ENCODE results near the gene BICD2.
A peak's percentile ranks its signal among the peaks of the same experiment; 100 is the strongest.
"Not testable (repeated sequence)": the region's sequence is repeated elsewhere in the genome, so short reads cannot be mapped to it uniquely, and the experiment has no call there.

Gene BICD2

DNA sequence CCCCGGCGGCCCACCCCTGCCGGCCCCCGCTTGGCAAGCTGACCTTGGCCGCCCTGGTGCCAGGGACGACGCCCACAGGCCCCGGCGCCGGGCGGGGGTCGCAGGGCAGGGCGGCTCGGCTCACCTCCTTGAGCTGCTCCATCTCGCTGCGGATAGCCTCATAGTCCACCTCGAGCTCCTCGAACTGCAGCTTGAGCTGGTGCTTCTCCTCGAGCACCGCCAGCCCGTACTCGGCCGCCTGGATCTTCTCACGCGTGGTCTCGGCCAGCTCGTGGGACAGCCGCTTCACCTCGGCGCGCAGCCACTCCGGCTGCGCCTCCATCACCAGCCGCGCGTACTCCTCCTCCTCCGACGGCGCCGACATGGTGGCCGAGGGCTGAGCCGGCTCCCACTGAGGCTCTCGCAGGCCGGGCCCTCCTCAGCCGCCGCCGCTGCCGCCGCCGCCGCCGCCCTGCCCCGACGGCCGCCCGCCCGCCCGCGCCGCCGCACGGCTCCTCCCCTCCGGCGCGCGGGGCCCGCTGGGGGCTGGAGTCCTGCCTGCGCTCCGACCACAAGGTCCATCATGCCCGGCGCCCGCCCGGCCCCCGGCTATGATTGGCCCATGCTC, at the start of gene BICD2:
BICD2 (minus strand) TSS at position 453 of the 607 bp plus-strand sequence; CDS start at position 364, 89 bp downstream.
- H3K27ac ChIP-seq: peak within 1 kb of the TSS; percentile 96
- no peak for DNase-seq (ENCODE audit: low read depth, low spot score)

DNA sequence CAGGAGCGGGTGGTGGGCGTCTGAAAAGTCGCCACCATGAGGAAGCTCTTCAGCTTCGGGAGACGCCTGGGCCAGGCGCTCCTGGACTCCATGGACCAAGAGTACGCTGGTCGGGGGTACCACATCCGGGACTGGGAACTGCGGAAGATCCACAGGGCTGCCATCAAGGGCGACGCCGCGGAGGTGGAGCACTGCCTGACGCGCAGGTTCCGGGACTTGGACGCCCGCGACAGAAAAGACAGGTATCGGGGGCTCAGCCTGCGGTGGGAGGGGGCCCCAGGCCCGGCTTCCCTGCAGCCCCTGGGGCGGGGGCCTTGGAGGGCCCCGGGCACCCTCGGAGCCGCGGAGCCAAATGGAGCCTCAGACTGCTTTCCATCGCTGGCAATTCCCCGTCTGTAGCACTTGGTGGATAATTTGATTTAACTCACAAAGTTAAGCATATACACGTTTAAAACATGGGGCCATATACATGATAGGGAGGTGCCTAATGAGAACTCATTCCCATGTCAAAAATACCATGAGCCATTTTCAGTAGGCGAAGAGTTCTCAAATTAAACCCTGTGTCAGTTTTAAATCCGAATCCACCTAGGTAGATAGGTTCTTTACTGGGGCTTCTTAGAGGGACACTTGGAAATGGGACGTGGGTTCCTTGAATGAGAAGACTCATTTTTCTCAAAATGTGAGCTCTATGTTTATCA, 45.1 kb upstream of the BICD2 start:
- not testable (repeated sequence) for DNase-seq (ENCODE audit: low read depth, low spot score); H3K27ac ChIP-seq

DNA sequence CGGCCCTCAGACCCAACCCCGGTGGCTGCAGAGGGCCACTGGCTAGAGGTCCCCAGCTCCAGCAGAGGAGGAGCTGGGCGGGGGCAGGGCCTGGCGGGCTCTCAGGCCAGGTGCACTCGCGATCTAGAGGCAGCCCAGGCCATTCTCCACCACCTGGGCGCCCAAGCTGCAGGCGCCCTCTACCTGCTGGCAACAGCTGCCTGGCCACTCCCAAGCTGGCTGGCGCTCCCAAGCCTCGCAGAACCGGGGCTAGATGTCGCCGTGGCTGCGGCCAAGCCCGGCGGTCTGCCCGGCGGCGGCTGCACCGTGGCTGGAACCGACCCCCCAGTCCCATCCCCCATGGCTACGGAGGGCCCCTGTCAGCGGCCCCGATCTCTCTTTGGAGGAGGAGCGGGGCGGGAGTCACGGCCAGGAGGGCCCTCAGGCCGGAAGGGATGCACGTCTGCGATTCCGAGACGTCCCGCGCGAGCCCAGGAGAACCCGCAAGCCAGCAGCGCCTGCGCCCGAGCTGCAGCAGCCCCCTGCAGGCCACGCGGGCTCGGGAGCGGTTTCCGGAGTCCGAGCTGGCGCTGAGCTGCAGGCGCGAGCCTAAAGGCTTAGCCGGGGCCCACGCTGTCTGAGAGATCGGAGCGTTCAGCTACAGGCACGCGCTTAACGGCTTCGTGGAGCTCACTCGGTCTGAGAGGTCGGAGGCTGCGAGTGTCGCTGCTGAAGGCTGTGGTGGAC, 44.3 kb upstream of the BICD2 start:
- DNase-seq (ENCODE audit: low read depth, low spot score): no peak
- no peak overlapping the region for H3K27ac ChIP-seq

DNA sequence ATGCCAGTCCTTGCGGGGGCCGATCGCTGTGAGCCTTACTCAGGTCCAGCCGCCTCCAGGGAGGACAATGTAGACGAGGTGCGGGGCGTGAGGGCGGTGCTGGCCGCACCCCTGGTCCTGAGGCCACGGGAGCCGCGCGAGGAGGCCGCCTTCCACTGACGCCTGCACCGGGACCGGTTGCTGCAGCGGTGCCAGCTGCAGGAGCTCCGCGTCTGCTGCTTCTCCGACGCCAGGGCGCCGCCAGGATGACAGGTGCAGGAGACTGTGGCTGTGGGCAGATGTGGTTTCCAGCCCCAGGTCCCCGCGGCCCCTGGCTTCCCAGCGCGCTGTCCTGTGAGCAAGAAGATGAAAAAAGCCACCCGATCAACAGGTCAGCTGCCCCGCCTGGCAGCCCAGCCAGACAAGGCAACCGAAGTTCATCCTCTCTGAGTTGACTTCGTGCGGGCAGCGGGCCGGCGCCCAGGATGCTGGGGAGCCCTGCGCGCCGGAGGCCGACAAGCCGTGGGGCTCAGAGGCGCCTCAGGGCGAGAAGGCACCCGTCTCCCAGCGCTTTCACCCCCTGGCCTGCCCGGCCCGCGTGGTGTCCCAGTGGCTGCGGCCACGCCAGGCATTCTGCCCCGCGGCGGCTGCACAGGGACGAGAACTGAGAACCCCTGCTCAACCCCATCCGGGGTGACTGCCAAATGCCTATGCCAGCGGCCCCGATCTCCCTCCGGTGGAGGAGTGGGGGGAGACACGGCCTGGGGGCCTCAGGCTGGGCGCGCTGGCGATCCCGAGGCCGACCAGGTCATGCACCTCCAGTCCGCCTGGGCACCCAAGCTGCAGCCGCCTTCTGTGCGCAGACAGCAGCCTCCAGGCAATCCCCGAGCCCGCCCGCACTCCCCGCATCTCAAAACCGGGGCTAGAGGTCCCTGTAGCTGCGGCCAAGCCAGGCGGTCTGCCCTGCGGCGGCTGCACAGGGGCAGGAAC, 43.4 kb upstream of the BICD2 start:
- DNase-seq (ENCODE audit: low read depth, low spot score): no peak
- no peak overlapping the region for H3K27ac ChIP-seq

DNA sequence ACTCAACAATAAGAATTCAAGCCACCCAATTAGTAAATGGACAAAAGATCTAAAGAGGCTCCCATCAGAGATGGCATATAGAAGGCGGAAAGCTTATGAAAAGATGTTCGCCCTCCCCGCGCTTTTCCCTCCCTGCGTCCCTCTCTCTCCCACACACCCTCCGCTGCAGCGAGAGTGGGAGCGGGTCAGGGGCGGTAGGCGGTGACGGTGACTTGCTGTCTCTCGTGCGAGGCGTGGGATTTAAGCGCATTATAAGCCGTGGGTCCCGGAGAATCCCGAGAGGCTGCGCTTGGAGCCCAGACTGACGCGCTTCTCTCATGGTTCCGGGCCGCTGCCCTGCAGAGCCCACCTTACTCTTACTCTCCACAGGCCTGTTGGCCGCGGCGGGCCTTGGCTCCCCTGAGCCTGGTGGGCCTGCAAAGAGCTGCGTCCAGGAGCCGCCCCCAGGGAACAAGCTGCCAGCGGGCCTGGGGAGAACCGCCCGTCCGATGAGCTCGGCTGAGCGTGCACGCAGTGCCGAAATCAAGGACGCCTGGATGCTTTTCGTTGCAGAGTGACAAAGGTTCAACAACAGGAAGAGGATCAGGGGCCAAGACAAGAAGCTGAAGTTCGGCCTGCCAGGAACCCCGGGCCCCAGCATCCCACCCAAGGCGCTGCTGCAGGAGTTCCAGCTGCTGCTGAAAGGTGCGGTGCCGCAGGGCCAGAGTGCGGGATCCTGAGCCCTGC, 42.6 kb upstream of the BICD2 start:
- DNase-seq (ENCODE audit: low read depth, low spot score): no peak
- H3K27ac ChIP-seq: no peak overlapping the region

DNA sequence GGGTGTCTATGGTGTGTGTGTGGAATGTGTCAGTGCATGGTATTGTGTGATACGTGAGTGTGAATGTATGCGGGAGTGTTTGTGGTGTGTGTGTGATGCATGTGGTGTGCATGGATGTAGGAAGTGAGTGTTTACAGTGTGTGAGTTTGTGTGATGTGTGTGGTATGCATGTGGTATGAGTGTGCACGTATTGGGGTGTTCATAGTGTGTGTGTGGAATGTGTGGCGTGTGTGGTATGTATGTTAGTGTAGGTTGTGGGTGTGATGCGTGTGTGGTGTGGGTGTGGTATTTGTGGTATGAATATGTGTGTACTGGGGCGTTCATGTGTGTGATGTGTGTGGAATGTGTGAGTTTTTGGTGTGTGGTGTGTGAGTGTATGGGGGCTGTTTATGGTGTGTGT, 40.1 kb upstream of the BICD2 start:
- no peak overlapping the region for H3K27ac ChIP-seq
- DNase-seq (ENCODE audit: low read depth, low spot score): no peak

DNA sequence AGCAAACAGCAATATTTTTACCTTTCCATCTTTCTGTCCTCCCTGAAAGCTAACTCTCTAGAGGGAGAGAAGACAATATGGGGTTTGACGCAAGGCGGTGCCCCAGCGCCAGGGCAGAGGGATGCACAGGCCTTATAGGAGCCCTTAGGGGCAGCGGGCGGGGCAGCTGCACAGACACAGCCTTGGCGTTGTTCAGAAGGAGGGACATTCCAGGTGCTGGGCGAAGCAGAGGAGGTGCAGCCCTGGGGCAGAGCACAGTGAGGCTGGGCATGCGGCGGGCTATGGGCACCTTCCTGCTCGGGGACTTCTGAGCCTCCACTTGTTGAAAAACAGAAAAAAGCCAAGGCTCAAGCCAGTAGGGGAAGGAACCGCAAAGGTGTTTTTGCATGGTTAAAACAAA, 33.7 kb upstream of the BICD2 start:
- H3K27ac ChIP-seq: no peak overlapping the region

DNA sequence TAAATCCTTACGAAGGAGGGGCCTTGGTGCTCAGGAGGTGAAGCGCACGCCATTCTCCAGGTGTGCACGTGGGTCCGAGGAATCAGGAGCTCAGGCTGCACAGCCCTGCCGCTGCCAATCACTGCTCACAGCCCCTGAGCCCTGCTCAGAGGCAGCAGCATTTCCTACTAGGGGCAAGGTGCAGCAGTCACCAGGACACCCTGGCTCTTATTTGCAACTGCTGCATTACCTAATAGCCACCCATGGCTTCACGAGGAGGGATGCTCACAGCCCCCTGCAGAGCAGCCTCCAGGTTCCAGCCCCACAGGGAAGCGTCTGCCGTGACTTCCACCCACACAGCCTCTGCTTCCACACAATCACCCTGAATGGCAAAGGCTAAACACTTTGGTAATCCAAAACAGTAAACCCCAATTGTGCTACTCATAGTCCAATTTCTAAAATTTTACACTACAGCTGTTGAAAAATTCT, 31.7 kb upstream of the BICD2 start:
- not testable (repeated sequence) for H3K27ac ChIP-seq

More for the DNA sequence above, 33.7 kb upstream of the BICD2 start:
- DNase-seq (ENCODE audit: low read depth, low spot score): no peak

DNA sequence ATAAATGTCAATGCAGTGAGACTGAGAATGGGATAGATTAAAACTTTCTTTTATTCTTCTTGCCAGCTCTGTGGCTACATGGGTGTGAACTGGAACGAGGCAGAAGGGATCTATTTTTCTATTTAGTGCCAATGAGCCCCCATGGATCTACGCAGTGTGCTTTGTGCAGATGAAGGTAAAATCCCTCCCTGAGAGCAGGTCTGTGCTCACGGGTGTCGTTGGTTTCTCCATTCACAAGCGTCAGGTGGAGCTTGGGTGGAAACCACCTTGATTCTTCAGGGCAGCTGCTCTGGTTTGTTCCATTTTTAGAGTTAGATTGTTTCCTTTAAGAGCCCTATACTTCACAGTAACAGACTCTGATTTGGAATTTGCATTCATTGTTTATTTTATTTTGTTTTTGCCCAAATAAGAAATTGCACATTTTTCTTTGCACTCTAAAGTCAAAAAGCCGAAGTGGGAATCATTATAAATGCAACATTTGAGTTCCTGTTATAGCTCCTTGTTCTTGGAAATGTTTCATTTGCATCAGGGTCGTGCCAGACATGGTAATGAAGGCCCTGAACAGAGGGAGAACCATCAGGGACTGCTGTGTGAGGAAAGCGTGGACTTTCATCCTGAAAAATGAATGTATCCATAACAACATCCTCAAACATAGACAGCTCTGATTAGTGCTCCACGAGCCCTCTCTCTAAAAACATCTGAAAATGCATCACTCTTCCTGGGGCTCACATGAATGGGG, 31.1 kb upstream of the BICD2 start:
- no peak overlapping the region for H3K27ac ChIP-seq
- DNase-seq (ENCODE audit: low read depth, low spot score): no peak

More for the DNA sequence above, 31.7 kb upstream of the BICD2 start:
- not testable (repeated sequence) for DNase-seq (ENCODE audit: low read depth, low spot score)

DNA sequence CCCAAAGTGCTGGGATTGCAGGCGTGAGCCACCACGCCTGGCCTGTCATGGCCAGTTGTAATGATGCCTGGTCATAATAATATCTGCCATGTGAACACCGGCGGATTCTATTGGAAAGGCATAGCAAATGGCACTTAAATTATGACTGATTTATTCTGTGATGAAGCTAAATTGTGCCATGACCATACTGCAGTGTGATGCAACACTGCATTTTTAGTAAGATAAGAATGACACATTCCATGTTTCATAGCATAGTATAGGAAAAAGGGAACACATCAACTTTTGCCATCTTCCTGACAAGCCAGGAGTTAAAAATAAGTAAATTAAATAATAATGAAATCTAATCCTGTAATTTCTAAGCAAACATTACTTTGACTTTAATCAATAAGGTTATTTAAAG, 30.4 kb upstream of the BICD2 start:
- no peak overlapping the region for H3K27ac ChIP-seq
- DNase-seq (ENCODE audit: low read depth, low spot score): no peak

DNA sequence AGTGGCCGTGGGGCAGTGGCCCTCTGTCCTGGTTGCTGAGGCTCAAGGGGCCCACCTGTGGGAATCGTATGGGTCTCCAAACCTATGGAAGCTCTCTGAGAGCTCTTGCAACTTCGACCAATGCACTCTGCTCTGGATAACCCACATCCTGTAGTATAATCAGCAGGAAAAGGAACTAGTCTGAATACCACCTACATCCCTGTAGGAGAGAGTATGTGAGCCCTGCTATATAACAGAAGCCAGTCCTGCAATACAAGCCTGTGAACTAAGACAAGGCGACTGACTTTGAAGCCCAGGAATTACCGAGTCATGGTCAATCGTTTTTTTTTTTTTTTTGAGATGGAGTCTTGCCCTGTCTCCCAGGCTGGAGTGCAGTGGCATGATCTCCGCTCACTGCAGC, 29.8 kb upstream of the BICD2 start:
- H3K27ac ChIP-seq: no peak overlapping the region
- DNase-seq (ENCODE audit: low read depth, low spot score): no peak

DNA sequence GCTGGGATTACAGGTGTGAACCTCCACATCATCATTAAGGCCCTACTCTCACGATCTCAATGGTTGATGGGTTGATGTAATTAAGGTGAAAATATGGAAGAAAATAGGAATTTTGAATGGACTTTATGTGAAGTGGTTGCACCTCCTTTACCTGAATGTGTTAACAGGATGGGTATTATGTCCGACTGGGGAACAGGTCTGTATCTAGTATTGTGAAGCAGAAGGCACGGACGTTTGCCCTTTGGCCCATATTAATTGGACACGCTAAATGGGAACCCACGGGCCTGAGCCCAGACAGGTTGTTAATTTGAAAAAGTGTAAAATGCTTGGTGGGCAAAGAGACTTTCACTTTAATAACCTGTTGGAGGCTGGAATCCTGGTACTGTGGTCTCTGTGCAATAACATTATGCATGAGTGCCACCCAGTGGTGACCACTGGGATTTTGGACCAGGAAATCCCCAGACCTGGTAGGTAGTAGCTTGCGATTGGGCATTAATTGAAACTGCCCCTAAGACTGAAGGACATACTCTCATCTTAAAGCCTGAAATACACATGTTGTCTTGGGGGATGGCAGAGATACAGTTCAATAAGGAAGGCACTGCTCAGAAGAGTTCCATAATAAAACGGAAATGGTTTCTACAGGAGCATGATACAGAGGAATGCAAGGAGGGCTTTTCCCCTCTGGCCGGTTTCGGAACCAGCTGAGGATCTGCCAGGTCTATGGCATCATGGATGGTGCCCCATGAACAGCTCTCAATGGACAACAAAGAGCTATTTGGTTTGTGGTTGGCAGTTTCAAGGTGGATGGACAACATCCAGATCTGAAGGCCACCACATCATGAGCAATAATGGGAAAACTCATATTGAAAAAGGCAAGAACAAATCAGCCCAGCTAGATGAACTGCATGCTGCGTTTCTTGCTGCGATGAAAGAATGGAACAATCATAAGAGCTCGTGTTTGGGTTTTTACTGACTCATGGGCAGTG, 26.2 kb upstream of the BICD2 start:
- DNase-seq (ENCODE audit: low read depth, low spot score): no peak
- no peak overlapping the region for H3K27ac ChIP-seq

DNA sequence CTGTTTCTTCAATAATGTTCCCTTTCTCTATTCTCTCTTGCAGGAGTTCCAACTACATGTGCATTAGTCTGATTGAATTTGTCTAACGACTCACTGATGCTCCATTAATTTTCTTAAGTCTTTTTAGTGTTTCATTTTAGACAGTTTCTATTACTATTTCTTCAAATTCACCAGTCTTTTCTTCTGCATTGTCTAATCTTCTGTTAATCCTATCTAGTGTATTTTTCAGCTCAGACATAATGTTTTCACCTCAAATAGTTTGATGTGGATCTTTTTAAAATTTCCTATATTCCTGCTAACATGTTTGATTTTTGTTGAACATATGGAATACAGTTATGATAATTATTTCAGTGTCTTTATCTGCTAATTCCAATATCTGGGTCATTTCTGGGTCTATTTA, 21.7 kb upstream of the BICD2 start:
- no peak overlapping the region for H3K27ac ChIP-seq
- no peak for DNase-seq (ENCODE audit: low read depth, low spot score)

DNA sequence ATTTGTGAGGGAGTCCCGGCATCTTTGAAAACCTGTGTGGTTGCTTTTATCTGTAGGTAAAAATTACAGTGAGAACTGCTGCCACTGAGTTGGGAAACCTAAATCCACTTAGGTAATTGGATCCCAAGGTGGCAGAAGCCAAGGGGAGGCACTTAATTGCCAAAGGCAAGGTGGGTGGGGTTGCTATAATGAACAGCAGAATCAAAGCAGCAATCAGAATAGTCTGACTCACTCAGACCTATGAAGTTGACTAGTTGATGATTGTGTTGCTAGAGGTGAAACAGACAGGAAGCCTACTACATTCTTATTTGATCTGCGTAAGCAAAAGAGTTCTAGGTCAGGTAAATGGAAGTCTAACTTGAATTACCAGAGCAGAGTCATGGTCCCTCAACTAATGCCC, 17.3 kb upstream of the BICD2 start:
- peak overlapping the region; percentile 87 for H3K27ac ChIP-seq
- peak; percentile 87 for DNase-seq (ENCODE audit: low read depth, low spot score)

DNA sequence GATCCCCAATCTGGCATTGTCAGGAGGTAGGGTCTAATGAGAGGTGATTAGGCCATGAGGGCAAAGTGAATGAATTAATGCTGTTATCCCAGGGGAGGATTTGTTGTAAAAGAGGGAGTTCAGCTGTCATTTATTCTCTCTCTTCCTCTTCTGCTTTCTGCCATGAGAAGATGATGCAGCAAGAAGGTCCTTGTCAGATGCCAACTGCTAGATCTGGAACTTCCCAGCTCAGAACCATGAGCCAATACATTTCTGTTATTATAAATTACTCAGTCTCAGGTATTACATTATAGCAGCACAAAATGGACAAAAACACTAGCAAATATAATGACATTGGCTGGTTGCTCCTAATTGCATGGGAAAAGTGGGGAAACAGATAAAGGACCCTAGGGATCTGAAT, 15.6 kb upstream of the BICD2 start:
- no peak for DNase-seq (ENCODE audit: low read depth, low spot score)
- H3K27ac ChIP-seq: no peak overlapping the region

DNA sequence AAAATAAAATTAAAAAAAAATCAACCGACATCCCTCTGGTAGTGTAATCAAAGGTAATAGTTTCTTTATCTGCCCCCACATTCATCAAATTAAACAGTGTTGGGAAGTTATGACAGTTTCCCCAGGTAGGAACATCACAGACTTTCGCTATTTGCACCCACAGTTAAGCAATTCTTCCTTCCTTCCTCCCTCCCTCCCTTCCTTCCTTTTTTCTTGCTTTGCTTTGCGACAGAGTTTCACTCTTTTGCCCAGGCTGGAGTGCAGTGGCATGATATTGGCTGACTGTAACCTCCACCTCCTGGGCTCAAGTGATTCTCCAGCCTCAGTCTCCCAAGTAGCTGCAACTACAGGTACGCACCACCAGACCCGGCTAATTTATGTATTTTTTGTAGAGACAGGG, 10.8 kb upstream of the BICD2 start:
- no peak for DNase-seq (ENCODE audit: low read depth, low spot score)
- H3K27ac ChIP-seq: no peak overlapping the region

DNA sequence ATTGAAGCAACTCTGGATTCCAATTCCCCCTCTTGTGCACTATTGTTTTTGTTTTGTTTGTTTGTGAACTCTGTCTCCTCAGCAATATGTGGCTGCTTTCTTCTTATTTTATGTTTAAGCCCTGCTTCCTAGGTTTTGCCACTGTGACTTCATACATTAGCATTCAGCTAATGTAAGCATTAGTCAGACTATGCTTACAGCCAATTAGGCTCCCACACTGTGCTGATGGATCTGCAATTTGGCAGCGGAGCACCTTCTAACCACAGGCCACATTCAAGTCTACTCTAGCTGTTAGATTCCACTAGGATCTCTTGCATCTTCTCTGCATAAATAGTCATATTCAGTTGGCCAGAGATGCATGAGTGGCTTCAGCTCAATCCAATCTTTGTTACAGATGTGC, 9.6 kb upstream of the BICD2 start:
- peak; percentile 94 for DNase-seq (ENCODE audit: low read depth, low spot score)
- H3K27ac ChIP-seq: peak overlapping the region; percentile 66

DNA sequence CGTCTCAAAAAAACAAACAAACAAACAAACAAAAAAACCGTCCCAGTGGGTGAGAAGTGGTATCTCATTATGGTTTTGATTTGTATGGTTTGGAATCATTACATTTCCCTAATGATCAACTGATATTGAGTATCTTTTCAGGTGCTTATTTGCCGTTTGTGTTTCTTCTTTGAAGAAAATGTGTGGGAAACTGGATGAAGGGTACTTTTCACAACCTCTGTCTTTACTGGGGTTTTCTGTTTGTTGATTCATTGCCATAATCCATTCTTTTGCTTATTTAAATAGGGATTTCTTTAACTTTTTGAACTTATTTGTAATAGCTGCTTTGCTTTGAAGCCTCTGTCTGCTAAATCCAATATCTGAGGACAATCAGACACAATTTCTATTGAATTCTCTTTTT, 9.2 kb upstream of the BICD2 start:
- DNase-seq (ENCODE audit: low read depth, low spot score): no peak

More for the DNA sequence above, 9.2 kb upstream of the BICD2 start:
- H3K27ac ChIP-seq: peak overlapping the region; percentile 66
